ENCODE measurements around the gene THOC7.

DNA sequence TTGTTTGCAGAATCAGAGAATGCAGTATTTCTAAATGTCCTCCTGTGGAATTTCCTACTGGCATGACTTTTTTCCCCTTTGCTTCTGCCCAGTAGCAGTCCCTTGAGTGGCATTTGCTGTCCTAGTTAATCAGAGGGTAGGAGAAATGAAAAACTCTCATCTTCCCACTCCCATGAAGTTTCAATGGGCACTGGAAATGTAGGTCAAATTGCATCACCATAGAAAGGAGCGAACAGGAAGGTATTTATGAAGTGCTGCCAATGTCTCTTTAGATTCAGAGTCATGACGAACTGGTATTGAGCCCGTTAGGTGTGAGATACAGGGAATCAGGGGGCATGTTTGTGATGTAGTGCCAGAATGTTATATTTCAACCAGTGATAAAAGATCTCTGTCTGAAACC is 23.3 kb upstream of the THOC7 start:
- TF ChIP-seq GABPB1 (CRISPR knock-in tag; IDR thresholded peaks at IDR 0.05), result no peak
- no peak for TF ChIP-seq FOXJ3 (CRISPR knock-in tag; IDR thresholded peaks at IDR 0.05; ENCODE audit: borderline replicate concordance)
- TF ChIP-seq JUN (CRISPR knock-in tag; IDR thresholded peaks at IDR 0.05), result no peak
- TF ChIP-seq GTF2I (CRISPR knock-in tag; conservative IDR thresholded peaks at IDR 0.05), result no peak
- TF ChIP-seq CTCF (IDR thresholded peaks at IDR 0.05), result no peak
- no peak for TF ChIP-seq TEAD4 (CRISPR knock-in tag; IDR thresholded peaks at IDR 0.05)
- TF ChIP-seq, protein P1, sequence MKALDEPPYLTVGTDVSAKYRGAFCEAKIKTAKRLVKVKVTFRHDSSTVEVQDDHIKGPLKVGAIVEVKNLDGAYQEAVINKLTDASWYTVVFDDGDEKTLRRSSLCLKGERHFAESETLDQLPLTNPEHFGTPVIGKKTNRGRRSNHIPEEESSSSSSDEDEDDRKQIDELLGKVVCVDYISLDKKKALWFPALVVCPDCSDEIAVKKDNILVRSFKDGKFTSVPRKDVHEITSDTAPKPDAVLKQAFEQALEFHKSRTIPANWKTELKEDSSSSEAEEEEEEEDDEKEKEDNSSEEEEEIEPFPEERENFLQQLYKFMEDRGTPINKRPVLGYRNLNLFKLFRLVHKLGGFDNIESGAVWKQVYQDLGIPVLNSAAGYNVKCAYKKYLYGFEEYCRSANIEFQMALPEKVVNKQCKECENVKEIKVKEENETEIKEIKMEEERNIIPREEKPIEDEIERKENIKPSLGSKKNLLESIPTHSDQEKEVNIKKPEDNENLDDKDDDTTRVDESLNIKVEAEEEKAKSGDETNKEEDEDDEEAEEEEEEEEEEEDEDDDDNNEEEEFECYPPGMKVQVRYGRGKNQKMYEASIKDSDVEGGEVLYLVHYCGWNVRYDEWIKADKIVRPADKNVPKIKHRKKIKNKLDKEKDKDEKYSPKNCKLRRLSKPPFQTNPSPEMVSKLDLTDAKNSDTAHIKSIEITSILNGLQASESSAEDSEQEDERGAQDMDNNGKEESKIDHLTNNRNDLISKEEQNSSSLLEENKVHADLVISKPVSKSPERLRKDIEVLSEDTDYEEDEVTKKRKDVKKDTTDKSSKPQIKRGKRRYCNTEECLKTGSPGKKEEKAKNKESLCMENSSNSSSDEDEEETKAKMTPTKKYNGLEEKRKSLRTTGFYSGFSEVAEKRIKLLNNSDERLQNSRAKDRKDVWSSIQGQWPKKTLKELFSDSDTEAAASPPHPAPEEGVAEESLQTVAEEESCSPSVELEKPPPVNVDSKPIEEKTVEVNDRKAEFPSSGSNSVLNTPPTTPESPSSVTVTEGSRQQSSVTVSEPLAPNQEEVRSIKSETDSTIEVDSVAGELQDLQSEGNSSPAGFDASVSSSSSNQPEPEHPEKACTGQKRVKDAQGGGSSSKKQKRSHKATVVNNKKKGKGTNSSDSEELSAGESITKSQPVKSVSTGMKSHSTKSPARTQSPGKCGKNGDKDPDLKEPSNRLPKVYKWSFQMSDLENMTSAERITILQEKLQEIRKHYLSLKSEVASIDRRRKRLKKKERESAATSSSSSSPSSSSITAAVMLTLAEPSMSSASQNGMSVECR (CRISPR knock-in tag; IDR thresholded peaks at IDR 0.05; ENCODE audit: borderline replicate concordance), result no peak
- TF ChIP-seq ZNF138 (CRISPR knock-in tag; conservative IDR thresholded peaks at IDR 0.05), result no peak
- TF ChIP-seq, protein P2, sequence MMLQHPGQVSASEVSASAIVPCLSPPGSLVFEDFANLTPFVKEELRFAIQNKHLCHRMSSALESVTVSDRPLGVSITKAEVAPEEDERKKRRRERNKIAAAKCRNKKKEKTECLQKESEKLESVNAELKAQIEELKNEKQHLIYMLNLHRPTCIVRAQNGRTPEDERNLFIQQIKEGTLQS (CRISPR knock-in tag; conservative IDR thresholded peaks at IDR 0.05), result no peak
